Suprapubic skin (tissue), 4 donors: ENCODE data around the gene NPW. TPM values are rescaled to one million over a fixed set of nuclear protein-coding genes. Genes with fewer than 3 reads are reported as not detected.

Experiments used
- DNase-seq, 2 donors: peaks; one replicate each; pipeline ENCODE4 v3.0.0-alpha.2; 2019; ENCODE audit warnings: low spot score in 2 of 2
- H3K27ac ChIP-seq: fragments of 200-600 bp; sonication (generic); one replicate; pipeline ENCODE4 v1.5.1; 2019
- H3K27me3 ChIP-seq: fragments of 200-600 bp; sonication (generic); one replicate; pipeline ENCODE4 v1.5.1; 2019
- H3K36me3 ChIP-seq: fragments of 200-600 bp; sonication (generic); one replicate; pipeline ENCODE4 v1.5.1; 2019
- H3K4me1 ChIP-seq: fragments of 200-600 bp; sonication (generic); one replicate; pipeline ENCODE4 v1.5.1; 2019
- H3K4me3 ChIP-seq: fragments of 200-600 bp; sonication (generic); one replicate; pipeline ENCODE4 v1.5.1; 2019; ENCODE audit warnings: mild to moderate bottlenecking
- H3K9me3 ChIP-seq: fragments of 200-600 bp; sonication (generic); one replicate; pipeline ENCODE4 v1.5.1; 2019
- EP300 ChIP-seq: sonication (generic); formaldehyde crosslinking; IDR thresholded peaks from one replicate; pipeline ENCODE4 v1.6.1; 2017; ENCODE audit warnings: antibody characterized with exemption
- POLR2A ChIP-seq, 2 donors: fragments of 450-650 bp; IDR thresholded peaks; one replicate each; pipeline ENCODE4 v1.6.1; 2017; ENCODE audit warnings: antibody characterized with exemption in 2 of 2, mild to moderate bottlenecking in 2 of 2, moderate library complexity in 2 of 2
- POLR2AphosphoS5 ChIP-seq, 3 donors: sonication (generic); formaldehyde crosslinking; IDR thresholded peaks; one replicate each; pipeline ENCODE4 v1.6.1; 2017; ENCODE audit warnings: antibody characterized with exemption in 3 of 3
- WGBS: methylation state at CpG from one replicate; pipeline ENCODE4 v1.1.5; 2018; 5-methylcytosine and 5-hydroxymethylcytosine counted together
- total RNA-seq, 4 donors: library from RNA; depleted of rRNA; stranded (reverse); fragments of >200 nt; gene quantifications; one replicate each; pipeline ENCODE4 v1.1.0, GENCODE V29; 2016
- TF ChIP-seq, protein P1 (sequence below), 2 donors: fragments of 200-600 bp in 1 of 2; fragments of 450-650 bp in 1 of 2; sonication (generic) in 1 of 2; IDR thresholded peaks; one replicate each; pipeline ENCODE4 v1.5.1; 2016 to 2019; ENCODE audit warnings: antibody characterized with exemption in 2 of 2, mild to moderate bottlenecking in 1 of 2, moderate library complexity in 1 of 2

Gene NPW
- total RNA-seq, 4 donors from 2014 or later: 0.65 to 5.6 (median 3.0) TPM; not detected in 1

- TF ChIP-seq EP300: no peak
- TF ChIP-seq POLR2A (IDR thresholded peaks at IDR 0.05): no peak
- TF ChIP-seq, protein P1, sequence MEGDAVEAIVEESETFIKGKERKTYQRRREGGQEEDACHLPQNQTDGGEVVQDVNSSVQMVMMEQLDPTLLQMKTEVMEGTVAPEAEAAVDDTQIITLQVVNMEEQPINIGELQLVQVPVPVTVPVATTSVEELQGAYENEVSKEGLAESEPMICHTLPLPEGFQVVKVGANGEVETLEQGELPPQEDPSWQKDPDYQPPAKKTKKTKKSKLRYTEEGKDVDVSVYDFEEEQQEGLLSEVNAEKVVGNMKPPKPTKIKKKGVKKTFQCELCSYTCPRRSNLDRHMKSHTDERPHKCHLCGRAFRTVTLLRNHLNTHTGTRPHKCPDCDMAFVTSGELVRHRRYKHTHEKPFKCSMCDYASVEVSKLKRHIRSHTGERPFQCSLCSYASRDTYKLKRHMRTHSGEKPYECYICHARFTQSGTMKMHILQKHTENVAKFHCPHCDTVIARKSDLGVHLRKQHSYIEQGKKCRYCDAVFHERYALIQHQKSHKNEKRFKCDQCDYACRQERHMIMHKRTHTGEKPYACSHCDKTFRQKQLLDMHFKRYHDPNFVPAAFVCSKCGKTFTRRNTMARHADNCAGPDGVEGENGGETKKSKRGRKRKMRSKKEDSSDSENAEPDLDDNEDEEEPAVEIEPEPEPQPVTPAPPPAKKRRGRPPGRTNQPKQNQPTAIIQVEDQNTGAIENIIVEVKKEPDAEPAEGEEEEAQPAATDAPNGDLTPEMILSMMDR (IDR thresholded peaks at IDR 0.05): no peak
- TF ChIP-seq POLR2AphosphoS5 (IDR thresholded peaks at IDR 0.05): no peak
- Histone ChIP-seq H3K27ac (no peak overlapping the region), H3K9me3 (no peaks in the 10 kb centered on the region), H3K4me3 (no peak overlapping the region), H3K4me1 (no peaks in the 10 kb centered on the region), H3K36me3 (peaks cover 86% of the 10 kb centered on the region), H3K27me3 (no peaks in the 10 kb centered on the region)
- WGBS: 87% methylated on average over 7 of the region's 13 CpGs
- no peak for DNase-seq
Measured at GRCh38 chr16:2058420-2058819, 38.8 kb downstream of the NPW start.

DNA sequence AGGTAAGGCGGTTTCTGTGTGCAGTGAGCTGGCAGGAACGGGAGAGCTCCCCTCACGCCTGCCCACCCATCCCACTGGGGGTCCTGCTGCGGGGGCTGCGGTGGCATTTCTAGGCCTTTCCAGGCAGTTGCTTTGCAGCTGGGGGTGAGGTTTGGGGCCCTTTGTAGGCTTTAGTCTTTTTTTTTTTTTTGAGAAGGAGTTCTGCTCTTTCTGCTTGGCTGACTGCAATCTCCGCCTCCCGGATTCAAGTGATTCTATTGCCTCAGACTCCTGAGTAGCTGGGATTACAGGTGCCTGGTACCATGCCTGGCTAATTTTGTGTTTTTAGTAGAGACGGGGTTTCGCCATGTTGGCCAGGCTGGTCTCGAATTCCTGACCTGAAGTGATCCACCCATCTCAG lies 39.3 kb downstream of the NPW start:
- no peak for DNase-seq
- no peaks in the 10 kb centered on the region for H3K27me3 ChIP-seq
- no peaks in the 10 kb centered on the region for H3K9me3 ChIP-seq
- WGBS: 87% methylated on average over 10 of the region's 10 CpGs
- H3K4me3 ChIP-seq: no peak overlapping the region
- TF ChIP-seq POLR2A (IDR thresholded peaks at IDR 0.05) (no peak), EP300 (no peak), POLR2AphosphoS5 (IDR thresholded peaks at IDR 0.05) (no peak)
- TF ChIP-seq, protein P1 (IDR thresholded peaks at IDR 0.05): no peak
- peaks cover 86% of the 10 kb centered on the region for H3K36me3 ChIP-seq
- H3K4me1 ChIP-seq: no peaks in the 10 kb centered on the region
- no peak overlapping the region for H3K27ac ChIP-seq

DNA sequence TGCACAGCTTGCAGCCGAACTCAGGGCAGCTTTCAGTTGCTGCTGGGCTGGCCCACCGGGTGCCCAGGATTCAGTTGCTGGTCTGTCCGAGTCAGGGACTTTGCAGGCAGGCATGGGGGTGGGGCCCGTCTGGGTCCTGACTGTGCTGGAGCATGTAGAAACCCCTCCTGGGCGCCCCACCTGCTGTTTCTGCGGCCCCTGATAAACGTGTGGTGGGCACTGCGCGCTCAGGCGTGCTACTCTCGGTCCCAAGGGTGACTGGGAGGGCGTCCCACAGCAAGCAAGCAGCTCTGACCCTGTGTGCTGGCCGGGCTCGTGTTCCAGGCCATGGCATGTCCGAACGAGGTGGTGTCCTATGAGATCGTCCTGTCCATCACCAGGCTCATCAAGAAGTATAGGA lies 40.8 kb downstream of the NPW start:
- Histone ChIP-seq H3K27me3 (no peaks in the 10 kb centered on the region), H3K36me3 (peaks cover 83% of the 10 kb centered on the region), H3K4me3 (no peak overlapping the region), H3K27ac (no peak overlapping the region), H3K9me3 (no peaks in the 10 kb centered on the region), H3K4me1 (no peaks in the 10 kb centered on the region)
- no peak for DNase-seq
- TF ChIP-seq POLR2AphosphoS5 (IDR thresholded peaks at IDR 0.05): no peak
- 89% methylated on average over 10 of the region's 17 CpGs for WGBS

DNA sequence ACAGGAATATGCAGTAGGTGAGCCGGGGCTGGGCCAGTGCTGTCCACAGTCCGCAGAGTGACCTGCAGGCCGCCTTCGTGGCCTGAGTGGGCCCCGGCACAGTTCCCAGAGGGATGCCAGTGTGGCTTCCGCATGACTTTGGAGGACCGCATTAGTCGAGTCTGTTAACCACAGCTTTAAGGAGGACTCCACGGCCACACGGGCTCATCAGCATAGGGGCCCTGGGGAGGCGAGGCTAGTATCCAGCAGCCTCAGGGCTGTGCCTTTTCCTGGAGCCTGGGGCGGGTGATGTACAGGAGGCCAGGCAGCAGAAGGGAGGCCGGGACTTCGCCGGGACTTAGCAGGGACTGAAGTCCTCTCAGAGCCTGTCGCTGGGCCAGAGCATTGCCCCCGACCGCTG lies 41.4 kb downstream of the NPW start:
- Histone ChIP-seq H3K4me1 (no peaks in the 10 kb centered on the region), H3K9me3 (no peaks in the 10 kb centered on the region), H3K4me3 (no peak overlapping the region), H3K36me3 (peaks cover 84% of the 10 kb centered on the region), H3K27ac (no peak overlapping the region), H3K27me3 (no peaks in the 10 kb centered on the region)
- TF ChIP-seq, protein P1 (IDR thresholded peaks at IDR 0.05): no peak
- no peak for TF ChIP-seq EP300
- TF ChIP-seq POLR2A (IDR thresholded peaks at IDR 0.05): no peak
- no peak for TF ChIP-seq POLR2AphosphoS5 (IDR thresholded peaks at IDR 0.05)
- WGBS: 80% methylated on average over 5 of the region's 18 CpGs
- no peak for DNase-seq

DNA sequence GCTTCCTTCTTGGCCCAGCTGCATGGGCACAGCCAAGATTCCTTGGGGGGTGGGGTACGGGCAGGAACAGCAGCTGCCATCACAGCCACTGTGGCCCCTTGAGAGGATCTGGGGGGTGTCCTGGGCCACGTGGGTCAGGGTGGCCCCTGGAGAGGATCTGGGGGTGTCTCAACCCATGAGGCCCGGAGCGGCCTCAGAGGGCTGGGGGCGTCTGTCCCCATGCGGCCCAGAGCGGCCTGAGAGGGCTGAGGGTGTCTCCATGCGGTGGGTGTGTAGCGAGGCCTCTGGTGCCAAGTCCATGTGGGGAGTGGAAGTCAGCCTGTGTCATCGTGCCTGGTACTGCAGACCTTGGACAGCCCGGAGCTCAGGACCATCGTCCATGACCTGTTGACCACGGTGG lies 41.9 kb downstream of the NPW start:
- Histone ChIP-seq H3K4me3 (no peak overlapping the region), H3K4me1 (no peaks in the 10 kb centered on the region), H3K27me3 (no peaks in the 10 kb centered on the region), H3K27ac (no peak overlapping the region), H3K9me3 (no peaks in the 10 kb centered on the region), H3K36me3 (peaks cover 83% of the 10 kb centered on the region)
- DNase-seq: no peak
- no peak for TF ChIP-seq POLR2A (IDR thresholded peaks at IDR 0.05)
- no peak for TF ChIP-seq EP300
- no peak for TF ChIP-seq POLR2AphosphoS5 (IDR thresholded peaks at IDR 0.05)
- TF ChIP-seq, protein P1 (IDR thresholded peaks at IDR 0.05): no peak
- 92% methylated on average over 2 of the region's 13 CpGs for WGBS

- Histone ChIP-seq H3K27me3 (no peaks in the 10 kb centered on the region), H3K9me3 (no peaks in the 10 kb centered on the region), H3K27ac (no peak overlapping the region), H3K36me3 (peaks cover 77% of the 10 kb centered on the region), H3K4me1 (no peaks in the 10 kb centered on the region), H3K4me3 (no peak overlapping the region)
- no peak for DNase-seq
- TF ChIP-seq, protein P1 (IDR thresholded peaks at IDR 0.05): no peak
- TF ChIP-seq POLR2AphosphoS5 (IDR thresholded peaks at IDR 0.05) (no peak), POLR2A (IDR thresholded peaks at IDR 0.05) (no peak)
- WGBS: 90% methylated on average over 4 of the region's 28 CpGs
Measured at GRCh38 chr16:2062801-2063200, 43.2 kb downstream of the NPW start.
